ENCODE results near the gene TEAD1.

The TEAD1 gene

GRCh38 chr11:12979928-12980689 is 305.9 kb downstream of the TEAD1 start:
- no peaks in the 10 kb centered on the region for H4K20me1 ChIP-seq (ENCODE audit: insufficient read depth, low read length)
- H2AFZ ChIP-seq (ENCODE audit: low read length): no peak overlapping the region
- H3K4me1 ChIP-seq (ENCODE audit: low read length): no peaks in the 10 kb centered on the region
- no peaks in the 10 kb centered on the region for H3K27me3 ChIP-seq (replicated peaks; ENCODE audit: insufficient read depth, low read length)
- no peak for DNase-seq
- H3K4me2 ChIP-seq (ENCODE audit: low read depth, low read length): no peak overlapping the region
- no peak overlapping the region for H3K9ac ChIP-seq (ENCODE audit: low read length)
- H3K36me3 ChIP-seq (replicated peaks; ENCODE audit: insufficient read depth, low read length): no peaks in the 10 kb centered on the region
- H3K9me3 ChIP-seq (replicated peaks; ENCODE audit: insufficient read depth, low read length): no peaks in the 10 kb centered on the region
- H3K9me2 ChIP-seq (replicated peaks; ENCODE audit: insufficient read depth, low read length): no peaks in the 10 kb centered on the region
- no peaks in the 10 kb centered on the region for H3K79me2 ChIP-seq (ENCODE audit: low read length)
- H3F3A ChIP-seq (ENCODE audit: insufficient read depth, low read length): no peaks in the 10 kb centered on the region
- TF ChIP-seq EZH2phosphoT487 (IDR thresholded peaks at IDR 0.05; ENCODE audit: low read length): no peak
- no peak overlapping the region for H3K27ac ChIP-seq (ENCODE audit: low read length)
- H3K4me3 ChIP-seq (ENCODE audit: low read length): no peak overlapping the region

GRCh38 chr11:12981676-12982522 is 307.7 kb downstream of the TEAD1 start:
- Histone ChIP-seq H3K4me3 (ENCODE audit: low read length) (no peak overlapping the region), H3K9ac (ENCODE audit: low read length) (no peak overlapping the region), H3F3A (ENCODE audit: insufficient read depth, low read length) (no peaks in the 10 kb centered on the region), H3K9me2 (replicated peaks; ENCODE audit: insufficient read depth, low read length) (no peaks in the 10 kb centered on the region), H3K36me3 (replicated peaks; ENCODE audit: insufficient read depth, low read length) (no peaks in the 10 kb centered on the region), H3K79me2 (ENCODE audit: low read length) (no peaks in the 10 kb centered on the region), H3K27me3 (replicated peaks; ENCODE audit: insufficient read depth, low read length) (no peaks in the 10 kb centered on the region), H2AFZ (ENCODE audit: low read length) (no peak overlapping the region), H3K4me2 (ENCODE audit: low read depth, low read length) (no peak overlapping the region), H3K27ac (ENCODE audit: low read length) (no peak overlapping the region), H3K4me1 (ENCODE audit: low read length) (no peaks in the 10 kb centered on the region), H3K9me3 (replicated peaks; ENCODE audit: insufficient read depth, low read length) (no peaks in the 10 kb centered on the region), H4K20me1 (ENCODE audit: insufficient read depth, low read length) (no peaks in the 10 kb centered on the region)
- TF ChIP-seq EZH2phosphoT487 (IDR thresholded peaks at IDR 0.05; ENCODE audit: low read length): no peak
- TF ChIP-seq CTCF (IDR thresholded peaks at IDR 0.05; ENCODE audit: low read length): no peak
- no peak for TF ChIP-seq EZH2 (optimal IDR thresholded peaks at IDR 0.05; ENCODE audit: low read depth, low read length)
- no peak for DNase-seq

GRCh38 chr11:12983336-12983735 is 309.1 kb downstream of the TEAD1 start:
- Histone ChIP-seq H3K27me3 (replicated peaks; ENCODE audit: insufficient read depth, low read length) (no peaks in the 10 kb centered on the region), H3K9ac (ENCODE audit: low read length) (no peak overlapping the region), H2AFZ (ENCODE audit: low read length) (no peak overlapping the region), H3K79me2 (ENCODE audit: low read length) (no peaks in the 10 kb centered on the region), H3K27ac (ENCODE audit: low read length) (no peak overlapping the region), H3K9me3 (replicated peaks; ENCODE audit: insufficient read depth, low read length) (no peaks in the 10 kb centered on the region), H3K36me3 (replicated peaks; ENCODE audit: insufficient read depth, low read length) (no peaks in the 10 kb centered on the region), H3K4me3 (ENCODE audit: low read length) (no peak overlapping the region), H3K4me2 (ENCODE audit: low read depth, low read length) (no peak overlapping the region), H4K20me1 (ENCODE audit: insufficient read depth, low read length) (no peaks in the 10 kb centered on the region), H3F3A (ENCODE audit: insufficient read depth, low read length) (no peaks in the 10 kb centered on the region), H3K4me1 (ENCODE audit: low read length) (no peaks in the 10 kb centered on the region), H3K9me2 (replicated peaks; ENCODE audit: insufficient read depth, low read length) (no peaks in the 10 kb centered on the region)
- DNase-seq: no peak
- TF ChIP-seq EZH2phosphoT487 (IDR thresholded peaks at IDR 0.05; ENCODE audit: low read length) (no peak), EZH2 (optimal IDR thresholded peaks at IDR 0.05; ENCODE audit: low read depth, low read length) (no peak), CTCF (IDR thresholded peaks at IDR 0.05; ENCODE audit: low read length) (no peak)
